Measurements from ENCODE around the gene HES6. TPM values are rescaled to one million over a fixed set of nuclear protein-coding genes. Genes with fewer than 3 reads are reported as not detected.

HES6 gene
- total and polyA plus RNA-seq, 2 experiments from 2014 or later, result 8.8 to 11.2 TPM

DNA sequence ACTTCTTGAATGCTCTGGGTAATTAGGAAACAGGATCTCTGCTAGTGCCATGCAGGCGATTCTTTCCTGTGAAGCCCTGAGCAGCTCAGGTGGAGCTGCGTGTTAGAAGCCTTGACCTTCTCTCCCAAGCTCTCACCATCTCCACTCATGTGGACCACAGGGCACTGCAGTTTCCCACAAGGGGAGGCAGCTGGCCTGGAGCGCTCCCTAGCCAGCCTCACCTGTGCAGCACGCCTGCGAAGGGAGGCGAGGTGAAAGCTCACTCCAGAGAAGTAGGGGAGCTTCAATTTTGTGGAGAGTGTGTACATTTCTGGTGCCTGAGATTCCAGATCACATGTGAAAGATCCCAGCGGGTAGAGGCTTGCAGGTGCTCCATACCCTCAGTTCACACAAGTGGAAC, 11.1 kb upstream of the HES6 start:
- Histone ChIP-seq H3K36me3 (no peaks in the 10 kb centered on the region), H3K27ac (no peak overlapping the region), H3K4me1 (ENCODE audit: low read depth) (peaks cover 4% of the 10 kb centered on the region), H3K4me3 (no peak overlapping the region), H3K9me3 (ENCODE audit: low read depth) (no peaks in the 10 kb centered on the region), H3K27me3 (no peaks in the 10 kb centered on the region)
- no peak for DNase-seq (ENCODE audit: low read depth in 1 of 2, low spot score in 1 of 2)
- TF ChIP-seq, protein P1, sequence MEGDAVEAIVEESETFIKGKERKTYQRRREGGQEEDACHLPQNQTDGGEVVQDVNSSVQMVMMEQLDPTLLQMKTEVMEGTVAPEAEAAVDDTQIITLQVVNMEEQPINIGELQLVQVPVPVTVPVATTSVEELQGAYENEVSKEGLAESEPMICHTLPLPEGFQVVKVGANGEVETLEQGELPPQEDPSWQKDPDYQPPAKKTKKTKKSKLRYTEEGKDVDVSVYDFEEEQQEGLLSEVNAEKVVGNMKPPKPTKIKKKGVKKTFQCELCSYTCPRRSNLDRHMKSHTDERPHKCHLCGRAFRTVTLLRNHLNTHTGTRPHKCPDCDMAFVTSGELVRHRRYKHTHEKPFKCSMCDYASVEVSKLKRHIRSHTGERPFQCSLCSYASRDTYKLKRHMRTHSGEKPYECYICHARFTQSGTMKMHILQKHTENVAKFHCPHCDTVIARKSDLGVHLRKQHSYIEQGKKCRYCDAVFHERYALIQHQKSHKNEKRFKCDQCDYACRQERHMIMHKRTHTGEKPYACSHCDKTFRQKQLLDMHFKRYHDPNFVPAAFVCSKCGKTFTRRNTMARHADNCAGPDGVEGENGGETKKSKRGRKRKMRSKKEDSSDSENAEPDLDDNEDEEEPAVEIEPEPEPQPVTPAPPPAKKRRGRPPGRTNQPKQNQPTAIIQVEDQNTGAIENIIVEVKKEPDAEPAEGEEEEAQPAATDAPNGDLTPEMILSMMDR (IDR thresholded peaks at IDR 0.05; ENCODE audit: low read depth, low read length), result no peak

DNA sequence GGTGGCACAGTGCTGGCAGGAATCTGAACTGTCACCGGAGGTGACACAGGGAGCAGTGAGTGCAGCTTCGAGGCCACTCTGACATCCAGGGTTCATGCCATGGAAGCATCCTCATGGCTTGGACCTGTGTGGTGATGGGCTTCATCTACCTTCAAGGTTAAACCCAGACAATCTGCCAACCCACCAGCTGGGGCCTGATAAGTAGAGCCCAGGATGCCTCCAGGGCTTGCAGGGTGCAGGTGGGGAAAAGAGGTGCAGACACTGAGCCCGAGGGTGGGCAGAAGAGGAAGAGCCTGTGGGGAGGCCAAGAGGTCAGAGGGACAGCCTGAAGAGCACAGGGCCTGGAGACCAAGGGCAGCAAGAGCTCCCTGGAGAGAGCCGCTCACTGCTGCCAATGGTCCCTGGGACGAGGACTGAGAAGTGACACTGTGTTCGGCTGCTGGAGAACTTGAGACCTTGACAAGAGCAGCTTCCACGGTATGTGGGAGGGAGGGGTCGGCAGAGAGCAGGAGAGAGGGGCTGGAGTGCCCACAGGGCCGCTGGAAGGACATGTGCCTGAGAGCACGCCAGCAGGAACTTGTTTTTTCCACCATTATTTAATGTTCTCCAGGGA, 8.1 kb upstream of the HES6 start:
- Histone ChIP-seq H3K27me3 (no peaks in the 10 kb centered on the region), H3K27ac (no peak overlapping the region), H3K36me3 (no peaks in the 10 kb centered on the region), H3K4me3 (no peak overlapping the region), H3K9me3 (ENCODE audit: low read depth) (no peaks in the 10 kb centered on the region), H3K4me1 (ENCODE audit: low read depth) (peaks cover 4% of the 10 kb centered on the region)
- TF ChIP-seq, protein P1 (IDR thresholded peaks at IDR 0.05; ENCODE audit: low read depth, low read length), result no peak
- DNase-seq (ENCODE audit: low read depth in 1 of 2, low spot score in 1 of 2), result peak in 1 of 2 donors; percentile 60

DNA sequence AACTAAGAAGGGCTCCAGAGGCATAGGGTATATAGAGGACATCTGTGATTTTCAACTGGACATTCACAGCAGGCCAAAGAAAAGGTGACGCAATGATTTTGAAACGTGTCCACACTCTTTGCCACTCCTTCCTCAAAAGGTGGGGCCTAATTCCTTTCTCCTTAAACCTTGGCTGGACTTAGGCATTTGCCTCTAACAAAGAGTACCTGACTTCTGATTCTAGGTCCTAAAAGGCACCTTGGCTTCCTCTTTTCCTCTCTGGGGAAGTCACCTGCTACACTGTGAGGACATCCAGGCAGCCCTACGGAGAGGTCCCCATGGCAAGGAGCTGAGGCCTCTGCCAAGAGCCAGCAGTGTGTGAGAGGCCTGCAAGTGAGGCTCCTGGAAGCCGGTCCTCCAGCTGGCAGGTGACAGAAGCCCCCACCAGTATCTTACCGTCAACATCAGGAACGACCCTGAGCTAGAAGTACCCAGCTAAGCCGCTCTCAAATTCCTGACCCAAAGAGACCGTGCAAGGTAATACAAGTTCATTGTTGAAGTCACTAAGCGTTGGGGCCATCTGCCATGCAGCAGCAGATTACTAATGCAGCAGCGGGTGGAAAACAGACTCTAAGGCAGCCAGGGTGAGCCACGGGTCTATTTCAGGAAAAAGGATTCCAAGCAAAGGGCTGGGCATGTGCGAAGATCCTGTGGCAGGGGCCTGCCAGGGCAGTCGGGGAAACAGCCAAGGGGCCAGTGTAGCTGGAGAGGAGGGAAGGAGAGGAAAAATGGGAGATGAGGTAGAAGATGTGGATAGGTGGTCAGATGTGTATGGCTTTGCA, 7.4 kb upstream of the HES6 start:
- H3K4me1 ChIP-seq (ENCODE audit: low read depth), result peaks cover 4% of the 10 kb centered on the region
- no peaks in the 10 kb centered on the region for H3K27me3 ChIP-seq
- no peak for DNase-seq (ENCODE audit: low read depth in 1 of 2, low spot score in 1 of 2)
- H3K36me3 ChIP-seq, result no peaks in the 10 kb centered on the region
- H3K27ac ChIP-seq, result no peak overlapping the region
- TF ChIP-seq, protein P1 (IDR thresholded peaks at IDR 0.05; ENCODE audit: low read depth, low read length), result no peak
- H3K4me3 ChIP-seq, result no peak overlapping the region
- no peaks in the 10 kb centered on the region for H3K9me3 ChIP-seq (ENCODE audit: low read depth)

DNA sequence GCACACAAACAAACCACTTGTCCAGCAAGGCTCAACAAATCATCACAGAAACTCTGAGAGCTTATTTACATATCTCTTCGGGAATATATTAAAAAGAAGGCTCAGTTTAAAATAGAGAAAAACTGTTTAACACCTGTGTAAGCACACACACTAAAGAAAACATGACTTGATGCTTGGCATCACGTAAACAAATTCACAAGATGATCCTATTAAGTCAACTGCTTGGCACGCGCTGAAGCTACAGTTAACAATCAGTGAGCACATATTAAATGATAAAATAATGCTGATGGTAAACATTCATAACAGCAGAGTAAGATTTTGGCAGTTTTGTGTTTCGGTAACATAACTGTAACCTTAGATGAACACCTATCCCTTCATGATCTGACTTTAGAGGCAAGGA, 4.3 kb upstream of the HES6 start:
- Histone ChIP-seq H3K27me3 (peaks cover 15% of the 10 kb centered on the region), H3K4me1 (ENCODE audit: low read depth) (peaks cover 4% of the 10 kb centered on the region), H3K36me3 (no peaks in the 10 kb centered on the region), H3K9me3 (ENCODE audit: low read depth) (no peaks in the 10 kb centered on the region), H3K4me3 (no peak overlapping the region), H3K27ac (no peak overlapping the region)
- no peak for DNase-seq (ENCODE audit: low read depth in 1 of 2, low spot score in 1 of 2)
- TF ChIP-seq, protein P1 (IDR thresholded peaks at IDR 0.05; ENCODE audit: low read depth, low read length), result no peak

DNA sequence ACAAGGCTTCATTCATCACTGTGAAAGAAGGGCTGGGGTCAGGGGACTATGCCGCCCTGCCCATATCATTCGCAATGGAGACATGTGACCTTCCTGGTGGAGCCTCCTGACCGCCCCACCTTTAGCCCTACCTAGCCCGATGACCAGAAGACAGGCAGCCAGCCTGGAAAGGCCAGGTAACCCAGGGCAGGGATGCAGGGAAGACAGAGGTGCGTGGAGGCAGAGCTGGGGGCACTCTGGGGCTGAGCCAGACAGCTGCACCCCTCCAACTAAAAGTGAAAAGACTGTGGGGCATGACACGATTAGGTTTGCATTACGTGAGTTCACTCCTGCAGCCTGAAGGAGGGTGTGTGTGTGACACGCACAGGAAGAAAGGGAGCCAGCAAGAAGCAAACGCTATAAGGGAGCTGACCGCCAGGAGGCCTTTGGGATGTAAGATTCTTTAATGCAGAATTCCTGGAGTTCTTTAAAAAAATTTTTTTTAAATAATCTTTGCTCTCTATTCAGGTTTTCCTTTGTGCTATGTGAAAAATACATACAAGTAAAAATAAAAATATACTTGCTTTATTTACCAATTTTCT, 3.7 kb upstream of the HES6 start:
- TF ChIP-seq, protein P1 (IDR thresholded peaks at IDR 0.05; ENCODE audit: low read depth, low read length), result no peak
- H3K9me3 ChIP-seq (ENCODE audit: low read depth), result no peaks in the 10 kb centered on the region
- peaks cover 21% of the 10 kb centered on the region for H3K27me3 ChIP-seq
- H3K4me3 ChIP-seq, result no peak overlapping the region
- H3K4me1 ChIP-seq (ENCODE audit: low read depth), result peaks cover 4% of the 10 kb centered on the region
- no peak overlapping the region for H3K27ac ChIP-seq
- no peak for DNase-seq (ENCODE audit: low read depth in 1 of 2, low spot score in 1 of 2)
- H3K36me3 ChIP-seq, result no peaks in the 10 kb centered on the region

All from cardiac muscle cell (in vitro differentiated cells and primary cell).